AG10803 (cell line): ENCODE data around the gene TPM1.

Experiments used
- DNase-seq: peaks from one replicate; pipeline ENCODE4 v3.0.0; 2010; ENCODE audit warnings: low read depth
- H3K4me3 ChIP-seq: 2 replicates; pipeline ENCODE4 v1.5.1; 2011; ENCODE audit warnings: mild to moderate bottlenecking, low read length, control low read depth
- CTCF ChIP-seq: conservative IDR thresholded peaks from 2 replicates; pipeline ENCODE4 v1.5.1; 2011; ENCODE audit warnings: mild to moderate bottlenecking, low read length, control low read depth, inconsistent platforms

Gene TPM1

DNA sequence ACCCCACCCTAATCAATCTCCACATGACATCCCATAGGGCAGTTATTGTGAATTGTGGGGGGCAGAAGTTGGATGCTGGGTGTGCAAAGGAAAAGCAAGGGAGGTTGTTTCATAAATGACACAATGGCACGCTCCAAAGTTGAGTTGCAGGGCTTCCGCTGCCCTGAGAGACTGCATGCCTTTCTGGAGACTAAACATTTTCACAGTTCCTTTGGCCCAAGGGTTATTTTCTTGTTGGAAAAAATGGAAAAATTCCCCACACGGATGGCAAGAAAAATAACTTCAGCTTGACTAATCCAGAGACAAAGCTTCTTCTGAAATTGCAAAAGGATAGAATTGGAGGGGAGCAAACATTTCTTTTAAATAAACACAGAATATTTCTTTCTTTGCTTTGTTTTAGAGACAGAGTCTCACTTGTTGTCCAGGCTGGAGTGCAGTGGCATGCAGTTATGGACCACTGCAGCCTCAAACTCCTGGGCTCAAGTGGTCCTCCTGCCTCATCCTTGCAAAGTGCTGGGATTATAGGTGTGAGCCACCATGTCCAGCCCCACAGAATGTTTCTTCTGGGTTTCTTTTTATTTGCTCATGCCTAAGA lies 19.1 kb upstream of the TPM1 start:
- peak; percentile 93 for DNase-seq
- H3K4me3 ChIP-seq = no peak overlapping the region
- TF ChIP-seq CTCF = no peak

- TF ChIP-seq CTCF = no peak
- DNase-seq = no peak
- H3K4me3 ChIP-seq = no peak overlapping the region
Measured at GRCh38 chr15:63025460-63025859, 17.1 kb upstream of the TPM1 start.

DNA sequence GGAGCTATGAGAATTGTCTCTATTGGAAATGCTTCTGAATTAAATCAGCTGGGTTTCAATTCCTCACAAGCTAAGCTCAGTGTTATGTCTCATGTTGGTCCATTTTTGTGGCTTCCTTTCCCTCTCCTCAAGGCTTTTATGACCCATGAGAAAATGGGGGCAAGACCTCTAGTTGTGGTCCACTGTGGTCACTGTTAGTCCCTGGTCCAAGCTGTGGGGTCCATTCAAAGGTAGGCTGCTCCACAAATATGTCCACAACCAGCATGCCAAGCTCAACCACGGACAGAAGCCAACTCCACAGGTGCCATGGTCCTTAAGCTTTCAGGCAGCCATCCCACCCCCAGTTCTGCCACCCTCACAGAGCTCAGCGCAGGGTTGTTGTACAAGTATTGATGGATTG lies 14.9 kb upstream of the TPM1 start:
- H3K4me3 ChIP-seq = no peak overlapping the region
- no peak for TF ChIP-seq CTCF
- DNase-seq = no peak

DNA sequence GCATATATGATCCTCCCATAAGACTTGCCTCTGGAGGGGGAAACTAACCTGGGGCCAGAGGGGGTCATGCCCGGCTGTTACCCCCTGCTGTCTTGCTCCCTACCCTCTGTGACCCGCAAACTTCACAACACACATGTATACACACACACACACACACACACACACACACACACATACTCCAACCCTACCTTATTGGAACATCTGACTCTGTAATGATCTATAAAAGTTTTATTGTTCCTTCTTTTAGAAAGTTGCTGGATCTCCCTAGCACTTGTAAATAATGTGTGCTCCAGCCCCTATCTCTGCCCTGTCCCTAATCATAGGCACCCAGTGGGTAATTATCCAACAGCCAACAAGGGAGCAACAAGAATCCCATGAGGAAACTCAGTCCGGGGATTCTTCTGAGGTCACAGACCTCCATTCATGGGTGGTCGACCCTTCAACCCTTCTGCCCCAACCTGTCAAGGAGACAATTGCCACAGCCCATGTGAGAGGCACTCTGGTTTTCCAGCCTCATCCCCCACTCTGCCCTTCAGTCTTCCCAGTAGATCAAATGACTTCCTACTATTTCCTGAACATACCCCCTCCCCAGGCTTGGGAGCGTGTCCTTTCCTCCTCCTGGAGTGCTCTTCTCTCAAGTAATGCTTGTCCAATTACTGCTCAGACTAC lies 14.0 kb upstream of the TPM1 start:
- no peak for DNase-seq
- no peak for TF ChIP-seq CTCF
- no peak overlapping the region for H3K4me3 ChIP-seq

- peak; percentile 43 for DNase-seq
- no peak for TF ChIP-seq CTCF
- peak overlapping the region; percentile 5 for H3K4me3 ChIP-seq
Measured at GRCh38 chr15:63029676-63030075, 12.9 kb upstream of the TPM1 start.

GRCh38 chr15:63030101-63030551 lies 12.4 kb upstream of the TPM1 start:
- peak overlapping the region; percentile 5 for H3K4me3 ChIP-seq
- peak; percentile 83 for DNase-seq
- no peak for TF ChIP-seq CTCF

DNA sequence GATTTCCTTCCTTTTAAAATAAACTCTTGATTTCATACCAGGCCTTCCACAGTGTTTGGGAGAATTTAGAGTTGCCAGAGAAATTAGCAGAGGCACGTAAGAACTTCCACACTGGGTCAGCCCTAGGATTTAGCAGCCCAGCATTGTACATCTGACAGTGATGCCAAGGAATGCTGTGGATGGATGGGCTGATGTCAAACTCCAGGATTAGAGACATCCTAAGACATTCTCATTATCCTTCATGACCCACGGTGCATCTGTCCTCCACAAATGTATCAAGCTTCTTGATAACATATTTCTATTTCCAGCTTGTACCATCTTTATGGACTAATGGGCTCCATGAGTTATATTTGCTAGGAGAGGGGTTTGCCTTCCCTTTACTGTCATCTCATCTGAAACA lies 8.0 kb upstream of the TPM1 start:
- TF ChIP-seq CTCF = no peak
- no peak overlapping the region for H3K4me3 ChIP-seq
- no peak for DNase-seq
